Right atrium auricular region (tissue), 2 donors: Measurements from ENCODE around the gene ILK. TPM values are rescaled to one million over a fixed set of nuclear protein-coding genes. Genes with fewer than 3 reads are reported as not detected.

Experiments used
- DNase-seq: peaks from one replicate; pipeline ENCODE4 v3.0.0-alpha.2; 2019; ENCODE audit warnings: low spot score
- H3K27ac ChIP-seq, 2 donors: fragments of 200-600 bp; sonication (generic); 1 replicate in 1 of 2; 2 replicates in 1 of 2; pipeline ENCODE4 v1.5.1; 2016 to 2019
- H3K27me3 ChIP-seq, 2 donors: fragments of 200-600 bp; sonication (generic); one replicate each; pipeline versions ENCODE4 v1.5.1 to v1.6.0; 2017 to 2019
- H3K36me3 ChIP-seq: fragments of 200-600 bp; sonication (generic); one replicate; pipeline ENCODE4 v1.5.1; 2016
- H3K4me1 ChIP-seq, 2 donors: fragments of 200-600 bp; sonication (generic); one replicate each; pipeline versions ENCODE4 v1.5.1 to v1.6.0; 2017 to 2019
- H3K4me3 ChIP-seq, 2 donors: fragments of 200-600 bp; sonication (generic); 1 replicate in 1 of 2; 2 replicates in 1 of 2; pipeline ENCODE4 v1.5.1; 2017 to 2019; ENCODE audit warnings: mild to moderate bottlenecking in 1 of 2, moderate library complexity in 1 of 2
- H3K9me3 ChIP-seq, 2 donors: fragments of 200-600 bp; sonication (generic); one replicate each; pipeline ENCODE4 v1.5.1; 2019
- total RNA-seq, 2 donors: library from RNA; depleted of rRNA; stranded (reverse); fragments of >200 nt; gene quantifications; one replicate each; pipeline ENCODE4 v1.1.0, GENCODE V29; 2016
- TF ChIP-seq, protein P1 (sequence below), 2 donors: fragments of 200-600 bp; sonication (generic); IDR thresholded peaks; one replicate each; pipeline ENCODE4 v1.5.1; 2019; ENCODE audit warnings: antibody characterized with exemption in 2 of 2

ILK gene
- 100 to 1,000 TPM; 142 to 193 TPM for total RNA-seq

DNA sequence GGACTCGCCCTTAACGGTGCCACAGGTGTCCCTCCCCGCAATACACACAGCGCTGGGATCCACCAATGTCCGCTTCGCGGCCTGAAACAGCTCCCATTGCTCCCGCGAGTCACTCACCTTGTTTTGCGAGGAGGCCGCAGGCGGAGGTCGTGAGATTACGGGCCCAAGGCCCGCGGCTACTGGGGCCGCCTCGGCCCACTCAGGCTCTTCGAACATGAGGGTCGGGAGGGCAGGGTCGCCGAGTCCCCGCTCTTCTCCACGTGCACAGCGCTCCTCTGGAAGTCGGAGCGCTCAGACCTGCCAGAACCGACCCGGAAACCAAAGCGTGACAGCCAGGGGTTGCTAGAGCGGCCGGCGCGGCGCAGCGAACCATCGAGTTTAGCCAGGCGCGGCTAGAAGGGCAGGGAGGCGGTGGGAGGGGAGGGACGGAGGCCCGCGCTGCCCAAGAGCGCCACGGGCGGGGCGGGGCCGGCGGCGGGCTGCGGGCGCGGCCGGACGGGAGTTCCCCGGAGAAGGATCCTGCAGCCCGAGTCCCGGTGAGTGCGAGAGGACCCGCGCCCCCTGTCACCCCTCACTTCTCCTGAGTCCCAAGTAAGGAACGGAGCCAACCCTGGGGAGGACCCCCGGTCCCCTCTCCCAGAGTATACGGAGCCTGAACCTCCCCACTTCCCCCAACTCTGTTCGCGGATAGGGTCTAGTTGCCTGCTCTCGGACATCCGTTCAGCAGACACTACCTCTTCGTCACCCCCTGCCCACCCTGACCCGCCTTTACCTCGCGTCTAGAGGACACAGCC, at the start of gene ILK, which contains the start of gene RRP8:
TSS of gene ILK (plus strand) at position 488 of the 794 bp plus-strand sequence. CDS start 498 bp downstream, outside the sequence.
TSS of gene RRP8 (minus strand) at position 330 of the 794 bp plus-strand sequence. CDS start at position 216, 114 bp downstream.
- TF ChIP-seq, protein P1, sequence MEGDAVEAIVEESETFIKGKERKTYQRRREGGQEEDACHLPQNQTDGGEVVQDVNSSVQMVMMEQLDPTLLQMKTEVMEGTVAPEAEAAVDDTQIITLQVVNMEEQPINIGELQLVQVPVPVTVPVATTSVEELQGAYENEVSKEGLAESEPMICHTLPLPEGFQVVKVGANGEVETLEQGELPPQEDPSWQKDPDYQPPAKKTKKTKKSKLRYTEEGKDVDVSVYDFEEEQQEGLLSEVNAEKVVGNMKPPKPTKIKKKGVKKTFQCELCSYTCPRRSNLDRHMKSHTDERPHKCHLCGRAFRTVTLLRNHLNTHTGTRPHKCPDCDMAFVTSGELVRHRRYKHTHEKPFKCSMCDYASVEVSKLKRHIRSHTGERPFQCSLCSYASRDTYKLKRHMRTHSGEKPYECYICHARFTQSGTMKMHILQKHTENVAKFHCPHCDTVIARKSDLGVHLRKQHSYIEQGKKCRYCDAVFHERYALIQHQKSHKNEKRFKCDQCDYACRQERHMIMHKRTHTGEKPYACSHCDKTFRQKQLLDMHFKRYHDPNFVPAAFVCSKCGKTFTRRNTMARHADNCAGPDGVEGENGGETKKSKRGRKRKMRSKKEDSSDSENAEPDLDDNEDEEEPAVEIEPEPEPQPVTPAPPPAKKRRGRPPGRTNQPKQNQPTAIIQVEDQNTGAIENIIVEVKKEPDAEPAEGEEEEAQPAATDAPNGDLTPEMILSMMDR (IDR thresholded peaks at IDR 0.05) = peak in 1 of 2 donors; percentile 65
- Histone ChIP-seq H3K27me3 (no peaks in the 10 kb centered on the region), H3K4me1 (peaks cover 0 to 60% of the 10 kb centered on the region in 2 donors), H3K4me3 (peak within 1 kb of the TSS; percentile 71 to 88), H3K27ac (peak within 1 kb of the TSS; percentile 95 to 96), H3K9me3 (no peaks in the 10 kb centered on the region), H3K36me3 (peaks cover 42% of the 10 kb centered on the region)
- peak; percentile 93 for DNase-seq

DNA sequence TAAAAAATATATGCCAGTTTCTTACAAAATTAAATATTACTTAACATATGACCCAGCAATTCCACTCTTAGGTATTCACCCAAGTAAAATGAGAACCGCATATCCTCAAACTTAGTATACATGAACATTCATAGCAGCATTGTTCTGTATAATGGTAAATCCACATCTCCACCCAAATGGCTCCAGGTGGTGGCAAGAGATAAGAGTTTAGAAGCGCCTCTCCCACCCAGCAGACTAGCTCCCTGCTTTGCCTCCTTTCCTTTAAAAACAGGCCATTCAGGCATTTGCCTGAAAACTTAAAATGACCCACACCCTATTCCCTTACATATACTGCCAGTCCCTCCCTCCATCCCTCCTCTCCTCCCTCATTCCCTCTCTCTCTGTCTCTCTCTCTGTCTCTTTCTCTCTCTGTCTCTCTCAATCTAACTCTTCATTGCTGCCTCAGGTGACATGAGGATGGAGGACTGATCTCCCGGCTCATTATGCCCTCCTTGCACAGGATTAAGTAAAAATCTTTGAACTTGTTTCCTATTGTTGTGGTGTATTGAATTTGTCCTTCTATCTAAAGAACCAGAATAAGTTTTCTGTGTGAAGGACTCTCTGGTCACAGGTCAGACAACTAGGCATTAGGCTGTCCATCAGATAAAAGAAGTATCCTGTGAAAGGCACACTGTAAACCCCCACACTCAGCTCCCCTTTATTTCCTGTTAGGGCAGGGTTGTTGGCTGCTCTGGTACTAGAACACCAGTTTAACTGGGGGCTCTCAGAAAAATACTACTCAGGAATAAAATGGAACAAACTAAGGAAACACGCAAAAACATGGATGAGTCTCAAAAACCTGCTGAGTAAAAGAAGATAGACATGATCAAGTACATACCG, 48.5 kb upstream of the ILK start:
- no peak overlapping the region for H3K27ac ChIP-seq

GRCh38 chr11:6556139-6556949, 47.2 kb upstream of the ILK start:
- TF ChIP-seq, protein P1 (IDR thresholded peaks at IDR 0.05) = no peak
- H3K36me3 ChIP-seq = no peaks in the 10 kb centered on the region
- no peaks in the 10 kb centered on the region for H3K27me3 ChIP-seq
- H3K9me3 ChIP-seq = no peaks in the 10 kb centered on the region
- H3K27ac ChIP-seq = no peak overlapping the region
- no peak for DNase-seq
- H3K4me1 ChIP-seq = no peaks in the 10 kb centered on the region
- H3K4me3 ChIP-seq = no peak overlapping the region

More for the DNA sequence above, 48.5 kb upstream of the ILK start:
- no peak for DNase-seq
- no peaks in the 10 kb centered on the region for H3K9me3 ChIP-seq
- H3K36me3 ChIP-seq = no peaks in the 10 kb centered on the region
- no peaks in the 10 kb centered on the region for H3K4me1 ChIP-seq
- TF ChIP-seq, protein P1 (IDR thresholded peaks at IDR 0.05) = no peak
- no peaks in the 10 kb centered on the region for H3K27me3 ChIP-seq
- H3K4me3 ChIP-seq = no peak overlapping the region

GRCh38 chr11:6557063-6557462, 46.5 kb upstream of the ILK start:
- Histone ChIP-seq H3K27me3 (no peaks in the 10 kb centered on the region), H3K36me3 (no peaks in the 10 kb centered on the region), H3K9me3 (no peaks in the 10 kb centered on the region), H3K4me1 (no peaks in the 10 kb centered on the region), H3K4me3 (no peak overlapping the region), H3K27ac (no peak overlapping the region)
- DNase-seq = no peak
- TF ChIP-seq, protein P1 (IDR thresholded peaks at IDR 0.05) = no peak
